GM08714 (cell line): Measurements from ENCODE around the gene TSHZ1.

Experiments
- H3K4me3 ChIP-seq: fragments of 200-500 bp; sonication (Bioruptor generic); 2 replicates; pipeline ENCODE4 v1.5.1; 2014; ENCODE audit warnings: mild to moderate bottlenecking, low read length, inconsistent platforms
- ZNF274 ChIP-seq: IDR thresholded peaks from 2 replicates; pipeline ENCODE4 v1.6.1; 2012; ENCODE audit warnings: mild to moderate bottlenecking, low read depth, low read length

Gene TSHZ1

DNA sequence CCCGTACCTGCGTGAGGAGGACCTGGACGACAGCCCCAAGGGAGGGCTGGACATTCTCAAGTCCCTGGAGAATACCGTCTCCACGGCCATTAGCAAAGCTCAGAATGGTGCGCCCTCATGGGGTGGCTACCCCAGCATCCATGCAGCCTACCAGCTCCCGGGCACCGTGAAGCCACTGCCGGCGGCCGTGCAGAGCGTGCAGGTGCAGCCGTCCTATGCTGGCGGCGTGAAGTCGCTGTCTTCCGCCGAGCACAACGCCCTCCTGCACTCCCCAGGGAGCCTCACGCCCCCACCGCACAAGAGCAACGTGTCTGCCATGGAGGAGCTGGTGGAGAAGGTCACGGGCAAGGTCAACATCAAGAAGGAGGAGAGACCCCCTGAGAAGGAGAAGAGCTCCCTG is 76.4 kb downstream of the TSHZ1 start:
- TF ChIP-seq ZNF274, result no peak

DNA sequence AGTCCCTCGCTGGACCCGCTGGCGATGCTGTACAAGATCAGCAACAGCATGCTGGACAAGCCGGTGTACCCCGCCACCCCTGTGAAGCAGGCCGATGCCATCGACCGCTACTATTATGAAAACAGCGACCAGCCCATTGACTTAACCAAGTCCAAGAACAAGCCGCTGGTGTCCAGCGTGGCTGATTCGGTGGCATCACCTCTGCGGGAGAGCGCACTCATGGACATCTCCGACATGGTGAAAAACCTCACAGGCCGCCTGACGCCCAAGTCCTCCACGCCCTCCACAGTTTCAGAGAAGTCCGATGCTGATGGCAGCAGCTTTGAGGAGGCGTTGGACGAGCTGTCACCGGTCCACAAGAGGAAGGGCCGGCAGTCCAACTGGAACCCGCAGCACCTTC is 77.1 kb downstream of the TSHZ1 start:
- TF ChIP-seq ZNF274, result no peak
- no peak overlapping the region for H3K4me3 ChIP-seq

More for the DNA sequence above, 76.4 kb downstream of the TSHZ1 start:
- H3K4me3 ChIP-seq, result no peak overlapping the region

GRCh38 chr18:75289761-75290160 is 79.2 kb downstream of the TSHZ1 start:
- TF ChIP-seq ZNF274, result no peak
- H3K4me3 ChIP-seq, result no peak overlapping the region

- no peak overlapping the region for H3K4me3 ChIP-seq
- no peak for TF ChIP-seq ZNF274
Measured at GRCh38 chr18:75290737-75291358, 80.3 kb downstream of the TSHZ1 start.

DNA sequence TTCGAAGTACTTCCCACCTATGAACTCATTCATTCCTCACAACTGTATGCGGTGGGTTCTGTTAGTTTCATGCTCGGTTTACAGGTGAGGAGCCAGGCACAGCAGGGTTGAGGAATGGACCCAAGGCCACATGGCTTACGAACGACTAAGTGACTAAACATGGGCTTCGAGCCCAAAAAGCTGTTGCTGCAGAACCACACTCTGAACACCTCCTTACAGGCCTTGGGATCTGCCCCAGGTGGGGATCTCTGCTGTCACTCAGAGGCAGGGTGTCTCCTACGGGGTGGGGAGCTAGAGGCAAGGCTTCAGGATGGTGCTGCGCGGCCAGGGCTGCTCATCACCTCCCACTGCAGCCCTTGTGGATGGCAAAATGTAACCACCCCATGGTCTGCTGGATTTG is 80.9 kb downstream of the TSHZ1 start:
- no peak for TF ChIP-seq ZNF274
- no peak overlapping the region for H3K4me3 ChIP-seq

DNA sequence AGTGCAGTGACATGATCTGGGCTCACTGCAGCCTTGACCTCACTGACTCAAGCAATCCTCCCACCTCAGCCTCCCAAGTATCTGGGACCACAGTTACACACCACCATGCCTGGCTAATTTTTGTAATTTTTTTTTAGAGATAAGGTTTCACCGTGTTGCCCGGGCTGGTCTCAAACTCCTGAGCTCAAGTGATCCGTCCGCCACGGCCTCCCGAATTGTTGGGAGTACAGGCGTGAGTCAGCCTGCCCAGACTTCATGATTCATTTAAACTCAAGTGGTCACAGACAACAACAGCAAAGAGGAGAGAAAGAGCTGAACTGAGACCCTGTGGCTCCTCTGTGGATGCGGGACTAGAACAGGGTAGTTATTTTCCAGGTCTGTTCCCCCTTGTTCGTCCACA is 83.0 kb downstream of the TSHZ1 start:
- TF ChIP-seq ZNF274, result no peak
- no peak overlapping the region for H3K4me3 ChIP-seq

- no peak overlapping the region for H3K4me3 ChIP-seq
- TF ChIP-seq ZNF274, result no peak
Measured at GRCh38 chr18:75297731-75298130, 87.1 kb downstream of the TSHZ1 start.

GRCh38 chr18:75304678-75305557 is 94.3 kb downstream of the TSHZ1 start:
- no peak for TF ChIP-seq ZNF274
- no peak overlapping the region for H3K4me3 ChIP-seq

GRCh38 chr18:75305984-75306383 is 95.4 kb downstream of the TSHZ1 start:
- H3K4me3 ChIP-seq, result no peak overlapping the region
- TF ChIP-seq ZNF274, result no peak

GRCh38 chr18:75307530-75307929 is 96.9 kb downstream of the TSHZ1 start:
- H3K4me3 ChIP-seq, result no peak overlapping the region
- no peak for TF ChIP-seq ZNF274

DNA sequence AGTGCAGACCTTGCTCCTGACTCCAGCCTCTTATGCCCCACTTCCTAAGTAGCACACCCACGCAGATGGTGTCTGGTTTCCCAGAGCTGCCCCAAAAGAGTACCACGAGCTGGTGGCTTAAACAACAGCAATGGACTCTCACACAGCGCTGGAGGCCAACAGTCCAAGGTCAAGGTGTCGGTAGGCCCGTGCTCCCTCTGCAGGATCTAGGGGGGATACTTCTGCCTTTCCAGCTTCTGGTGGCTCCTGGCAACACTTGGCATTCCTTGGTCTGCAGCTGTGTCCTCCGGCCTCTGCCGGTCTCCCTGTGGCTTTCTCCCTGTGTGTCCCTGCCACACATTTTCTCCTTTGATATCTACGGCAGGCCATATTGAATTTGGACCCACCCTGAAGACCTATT is 99.0 kb downstream of the TSHZ1 start:
- no peak for TF ChIP-seq ZNF274
- no peak overlapping the region for H3K4me3 ChIP-seq

GRCh38 chr18:75314117-75314516 is 103.5 kb downstream of the TSHZ1 start:
- H3K4me3 ChIP-seq, result no peak overlapping the region
- TF ChIP-seq ZNF274, result no peak

GRCh38 chr18:75314606-75315005 is 104.0 kb downstream of the TSHZ1 start:
- H3K4me3 ChIP-seq, result no peak overlapping the region
- TF ChIP-seq ZNF274, result no peak

GRCh38 chr18:75316223-75316622 is 105.6 kb downstream of the TSHZ1 start:
- TF ChIP-seq ZNF274, result no peak
- H3K4me3 ChIP-seq, result no peak overlapping the region

DNA sequence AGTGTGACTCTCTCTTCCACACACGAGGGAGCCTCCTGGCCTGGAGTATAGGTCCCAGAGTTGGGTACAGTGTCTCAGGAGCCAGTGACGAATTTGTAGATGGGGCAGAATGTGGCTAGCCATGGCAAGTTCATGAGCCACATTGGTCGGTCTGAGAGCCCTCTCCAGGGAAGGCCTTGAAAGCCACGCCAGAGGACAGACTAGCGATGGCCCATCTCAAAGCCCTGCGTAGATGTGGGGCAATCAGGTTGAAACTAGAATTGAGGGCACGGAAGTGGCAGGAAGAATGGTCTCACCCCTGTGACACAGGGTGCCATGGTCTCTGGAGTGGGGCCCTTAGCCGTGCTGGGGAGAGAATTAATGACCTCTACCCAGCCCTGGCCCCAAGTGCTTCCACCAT is 106.2 kb downstream of the TSHZ1 start:
- H3K4me3 ChIP-seq, result no peak overlapping the region
- TF ChIP-seq ZNF274, result no peak
